G401 (cell line): ENCODE data around the gene PGBD1. TPM values are rescaled to one million over a fixed set of nuclear protein-coding genes. Genes with fewer than 3 reads are reported as not detected.

Experiments used
- DNase-seq: peaks from one replicate; pipeline ENCODE4 v3.0.0-alpha.2; 2015; ENCODE audit warnings: low spot score
- in situ Hi-C: cut with HindIII; loops from 2 replicates; pipeline ENCODE4 v1.10.0; 2016; ENCODE audit warnings: low sequenced_read_pairs, mixed read lengths
- total RNA-seq: library from RNA; depleted of rRNA; stranded (reverse); fragments of >200 nt; shearing (Covaris generic); gene quantifications from 2 replicates; pipeline ENCODE4 v1.2.3, GENCODE V29; 2014

The PGBD1 gene
- total RNA-seq, 1 experiment from 2014 or later: 8.2 TPM

GRCh38 chr6:28330041-28330440 is 48.7 kb downstream of the PGBD1 start:
- no peak for DNase-seq
- in situ Hi-C loops: no loop called here

GRCh38 chr6:28333047-28333446 is 51.7 kb downstream of the PGBD1 start:
- DNase-seq: no peak
- in situ Hi-C loops: no loop called here

GRCh38 chr6:28333599-28334018 is 52.2 kb downstream of the PGBD1 start:
- in situ Hi-C loops: no loop called here
- no peak for DNase-seq

DNA sequence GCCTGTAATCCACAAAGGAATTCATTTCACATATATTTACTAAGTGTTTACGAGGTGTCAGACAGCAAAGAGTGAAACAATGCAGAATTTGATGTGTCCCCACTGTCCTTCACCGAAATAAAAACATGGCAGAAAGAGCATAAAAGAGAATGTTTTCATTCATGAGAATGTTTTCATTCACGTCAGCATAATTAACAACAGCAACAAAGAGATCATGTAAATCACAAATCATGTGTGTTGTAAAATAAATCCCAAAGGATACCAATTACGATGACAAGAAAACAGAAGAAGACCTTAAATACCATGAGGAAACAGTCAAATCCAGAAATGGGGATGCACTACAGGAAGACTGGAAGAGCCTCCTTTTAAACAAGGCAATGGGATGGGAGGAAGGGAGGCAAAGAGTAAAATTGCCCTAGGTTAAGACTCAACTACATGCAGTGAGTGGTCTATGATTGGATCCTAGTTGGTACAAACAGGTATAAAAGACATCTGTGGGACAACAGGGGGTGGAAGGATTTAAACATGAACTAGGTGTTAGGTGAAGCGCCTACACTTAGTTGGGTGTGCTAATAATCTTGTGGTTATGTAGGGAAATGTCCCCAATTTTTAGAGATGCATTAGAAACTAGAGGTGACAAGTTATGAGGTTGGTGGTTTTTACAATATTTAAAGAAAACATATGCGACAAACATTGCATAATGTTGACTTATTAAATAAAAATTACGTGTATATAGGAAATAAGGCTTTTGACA is 53.1 kb downstream of the PGBD1 start:
- in situ Hi-C loops: no loop called here
- peak; percentile 14 for DNase-seq

DNA sequence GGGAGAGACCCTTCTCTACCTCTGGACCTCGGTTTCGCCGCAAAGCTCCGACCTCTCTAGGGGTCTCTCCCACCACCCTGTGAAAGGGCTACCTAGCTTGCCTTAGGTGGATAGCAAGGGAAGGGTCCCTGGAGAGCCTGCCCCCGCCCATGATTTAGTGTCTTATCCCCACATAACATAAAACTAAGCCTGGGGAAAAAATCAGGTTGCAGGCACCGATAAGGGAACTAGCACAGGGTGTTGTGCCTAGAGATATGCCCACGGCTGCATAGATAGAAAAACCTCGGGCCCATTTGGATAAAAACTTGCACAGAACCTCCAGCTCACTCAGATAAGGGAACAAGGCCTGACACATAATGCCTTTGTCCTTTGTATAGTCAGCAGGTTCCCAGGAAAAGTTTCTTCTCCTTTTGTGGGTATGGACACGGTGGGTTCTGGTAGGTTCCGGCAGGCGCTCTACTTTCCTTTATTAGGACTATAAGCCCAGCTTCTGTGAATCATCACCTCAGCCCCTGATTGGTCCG is 53.7 kb downstream of the PGBD1 start:
- DNase-seq: no peak

DNA sequence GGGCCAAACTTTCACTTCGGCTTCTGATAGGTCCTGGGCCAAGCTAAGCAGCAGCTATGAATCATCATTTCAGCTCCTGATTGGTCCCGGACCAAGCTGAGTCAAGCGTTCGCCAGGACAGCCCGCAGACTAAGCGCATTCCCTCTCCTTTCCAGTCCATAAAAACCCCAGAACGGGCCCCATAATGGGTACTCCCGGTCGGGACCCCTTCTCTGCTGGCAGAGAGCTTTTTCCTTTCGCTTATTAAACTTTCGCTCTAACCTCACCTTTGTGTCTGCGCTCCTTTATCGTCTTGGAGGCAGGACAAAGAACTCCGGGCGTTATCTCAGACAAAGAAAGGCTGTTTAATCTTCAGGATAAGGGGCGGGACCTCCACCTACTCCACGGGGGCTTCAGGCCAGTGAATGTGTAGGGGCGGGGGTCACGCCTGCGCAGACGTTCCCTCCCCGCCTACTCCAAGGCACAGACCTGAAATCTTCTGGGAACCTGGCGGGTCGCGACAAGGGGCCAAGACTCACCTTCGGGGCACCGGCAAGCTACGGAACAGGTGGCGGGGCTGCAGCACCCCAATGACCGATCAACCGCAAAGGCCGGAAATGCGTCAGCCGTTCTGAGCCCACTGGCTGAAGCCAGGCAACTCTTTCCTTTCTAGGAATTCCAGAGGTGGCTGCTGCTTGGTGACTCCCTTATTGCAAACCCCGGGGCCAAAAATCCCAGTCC is 54.4 kb downstream of the PGBD1 start, which contains the start of gene ZSCAN31:
TSS of gene ZSCAN31 (minus strand) at position 585 of the 720 bp plus-strand sequence. CDS start 6,465 bp downstream, outside the sequence.
- DNase-seq: peak; percentile 97
- in situ Hi-C loops: no loop called here

More for the DNA sequence above, 53.7 kb downstream of the PGBD1 start:
- in situ Hi-C loops: no loop called here

DNA sequence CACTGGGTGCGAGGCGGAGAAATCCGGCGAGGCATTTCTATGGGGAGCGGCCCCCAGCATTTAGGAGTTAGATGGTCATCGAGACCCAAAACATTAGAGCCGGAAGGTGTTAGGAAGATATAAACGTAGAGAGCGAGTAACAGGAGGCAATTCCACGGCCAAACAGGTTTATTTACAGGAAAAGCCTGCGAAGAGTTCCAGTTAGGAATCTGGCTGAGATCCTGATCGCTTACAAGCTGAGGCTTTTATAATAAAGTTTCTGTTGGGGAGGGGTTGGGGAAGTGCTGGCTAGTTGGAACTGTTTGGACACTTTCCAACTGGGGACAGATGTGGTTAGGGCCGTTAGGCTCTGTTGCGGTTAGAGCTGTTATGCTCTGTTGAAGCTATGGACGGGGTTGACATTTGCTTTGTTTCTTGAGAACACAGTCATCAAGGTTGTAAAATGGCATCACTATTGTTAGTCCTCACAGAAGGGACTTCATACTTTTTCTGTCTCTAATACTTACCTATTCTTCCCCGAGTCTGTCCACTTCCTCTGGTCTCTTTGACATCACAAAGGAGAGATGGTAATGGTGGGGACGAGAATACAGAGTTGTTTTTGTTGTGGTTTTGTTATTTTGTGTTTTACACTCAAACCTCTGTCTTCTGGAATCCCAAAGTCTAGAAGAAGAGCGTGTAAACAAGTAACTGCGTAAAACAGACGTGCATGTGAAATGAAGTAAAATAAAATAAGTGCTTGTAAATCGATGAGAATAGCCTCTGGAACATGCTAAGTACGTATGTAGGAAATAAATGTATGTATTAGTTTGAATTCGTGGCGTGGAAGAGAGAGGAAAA is 55.1 kb downstream of the PGBD1 start:
- DNase-seq: no peak
- in situ Hi-C loops: no loop called here

- no peak for DNase-seq
- in situ Hi-C loops: no loop called here
Measured at GRCh38 chr6:28337121-28337520, 55.7 kb downstream of the PGBD1 start.

- DNase-seq: no peak
- in situ Hi-C loops: no loop called here
Measured at GRCh38 chr6:28340310-28341095, 59.1 kb downstream of the PGBD1 start.

- in situ Hi-C loops: no loop called here
Measured at GRCh38 chr6:28343898-28344677, 62.7 kb downstream of the PGBD1 start.

DNA sequence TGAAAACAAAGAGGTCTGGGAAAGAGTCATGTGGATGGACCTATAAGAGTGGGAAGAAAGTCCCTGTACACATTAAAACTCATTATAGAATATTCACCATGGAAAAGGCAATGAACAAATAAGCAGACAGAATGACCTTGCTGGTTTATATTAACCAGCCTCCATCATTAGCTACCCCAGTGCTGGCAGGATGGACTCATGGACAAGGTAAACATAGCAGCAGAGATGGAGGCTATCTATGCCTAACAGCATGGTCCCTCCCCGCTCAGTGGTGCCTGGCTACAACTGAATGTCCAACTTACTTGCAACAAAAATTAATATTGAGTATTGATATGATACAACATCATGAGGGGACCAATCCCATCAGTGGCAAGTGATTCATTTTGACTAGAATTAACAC is 63.8 kb downstream of the PGBD1 start:
- in situ Hi-C loops: no loop called here
- no peak for DNase-seq

More at GRCh38 chr6:28343898-28344677, 62.7 kb downstream of the PGBD1 start:
- no peak for DNase-seq

GRCh38 chr6:28347119-28347518 is 65.7 kb downstream of the PGBD1 start:
- no peak for DNase-seq
- in situ Hi-C loops: no loop called here

DNA sequence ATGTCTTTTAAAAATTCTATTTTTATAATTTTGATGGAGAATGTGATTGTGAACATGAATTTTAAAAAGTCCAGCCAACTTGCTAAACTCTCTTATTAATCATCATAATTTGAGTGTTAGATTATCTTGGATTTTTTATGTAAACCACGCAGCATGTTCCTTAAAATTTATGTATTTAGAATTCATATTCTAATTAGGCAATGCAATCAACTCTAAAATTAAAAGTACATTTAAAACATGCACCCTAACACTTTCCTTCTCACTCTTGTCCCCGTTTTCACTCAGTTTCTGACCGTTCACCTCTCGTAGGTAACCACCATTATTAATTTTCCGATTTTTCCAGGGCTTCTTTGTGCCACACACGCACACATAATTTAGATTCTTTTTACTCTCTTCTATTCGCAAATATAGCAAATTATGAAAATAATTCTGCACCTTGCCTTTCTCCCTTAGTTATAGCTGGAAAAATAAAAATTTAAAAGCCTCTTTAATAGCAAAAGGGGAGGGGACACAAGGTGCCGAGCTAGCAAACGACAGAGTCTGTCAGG is 68.0 kb downstream of the PGBD1 start:
- DNase-seq: no peak
- in situ Hi-C loops: no loop called here

GRCh38 chr6:28349892-28350737 is 68.7 kb downstream of the PGBD1 start, which contains the start of gene ZKSCAN3:
ZKSCAN3 (plus strand) TSS chr6:28349947; CDS start chr6:28359587, 9,640 bp downstream.
- DNase-seq: peak; percentile 92

GRCh38 chr6:28351087-28351486 is 69.7 kb downstream of the PGBD1 start:
- no peak for DNase-seq
- in situ Hi-C loops: no loop called here

More at GRCh38 chr6:28349892-28350737, 68.7 kb downstream of the PGBD1 start, which contains the start of gene ZKSCAN3:
- in situ Hi-C loops: no loop called here

GRCh38 chr6:28351493-28351925 is 70.1 kb downstream of the PGBD1 start:
- in situ Hi-C loops: no loop called here
- DNase-seq: no peak
